GM12878 (cell line): ENCODE results near the gene PPP2R3C. TPM values are rescaled to one million over a fixed set of nuclear protein-coding genes. Genes with fewer than 3 reads are reported as not detected.
A peak's percentile ranks its signal among the peaks of the same experiment; 100 is the strongest.

Experiments used
- ATF7 ChIP-seq: fragments of 450-650 bp; IDR thresholded peaks from 2 replicates; pipeline ENCODE4 v1.6.1; 2016; ENCODE audit warnings: low read depth, mild to moderate bottlenecking
- ETV6 ChIP-seq, 2 experiments: fragments of 450-650 bp in 1 of 2; IDR thresholded peaks in 1 of 2; conservative IDR thresholded peaks in 1 of 2; 2 replicates each; pipeline ENCODE4 v1.6.1; 2014; ENCODE audit warnings: antibody characterized with exemption in 1 of 2, borderline replicate concordance in 1 of 2, low read depth in 1 of 2, mild to moderate bottlenecking in 1 of 2, moderate library complexity in 1 of 2
- MTA2 ChIP-seq: fragments of 450-650 bp; IDR thresholded peaks from 2 replicates; pipeline ENCODE4 v1.6.1; 2016; ENCODE audit warnings: low read depth, mild to moderate bottlenecking, moderate library complexity
- MYB ChIP-seq: fragments of 150-350 bp; IDR thresholded peaks from 2 replicates; pipeline ENCODE4 v1.6.1; 2014; ENCODE audit warnings: mild to moderate bottlenecking, low read depth, low read length, borderline replicate concordance
- PBX3 ChIP-seq: IDR thresholded peaks from 2 replicates; pipeline ENCODE4 v1.6.1; 2011; ENCODE audit warnings: mild to moderate bottlenecking, low read depth, low read length, moderate library complexity; ENCODE audit not compliant: insufficient replicate concordance
- TCF12 ChIP-seq: IDR thresholded peaks from 2 replicates; pipeline ENCODE4 v1.6.1; 2011; ENCODE audit warnings: low read depth, mild to moderate bottlenecking, low read length
- ZNF687 ChIP-seq: fragments of 450-650 bp; IDR thresholded peaks from 2 replicates; pipeline ENCODE4 v1.6.1; 2017; ENCODE audit warnings: mild to moderate bottlenecking, moderate library complexity
- ZZZ3 ChIP-seq: IDR thresholded peaks from 2 replicates; pipeline ENCODE4 v1.6.1; 2011; ENCODE audit warnings: low read depth; ENCODE audit not compliant: control insufficient read depth, insufficient read length
- polyA plus RNA-seq, 11 experiments: library from polyadenylated mRNA; depleted of rRNA in 4 of 11; unstranded in 6 of 11; stranded (reverse) in 5 of 11; fragments of >200 nt; fragmentation: Nextera tagmentation in 4 of 11; fragmentation: Illumina TruSeq in 1 of 11; extraction: Ambion mirVana in 4 of 11; extraction: Trizol in 1 of 11; gene quantifications; 1 replicate in 1 of 11; 2 replicates in 10 of 11; pipeline versions ENCODE4 v1.2.1 to v1.2.3, GENCODE V29; 2011 to 2016; ENCODE audit warnings: inconsistent platforms in 2 of 11, missing spikeins in 2 of 11, low read depth in 1 of 11
- total RNA-seq, 4 experiments: library from RNA; depleted of rRNA in 3 of 4; stranded (reverse); fragments of >200 nt in 3 of 4; fragmentation: Illumina TruSeq in 1 of 4; extraction: Trizol in 1 of 4; gene quantifications; 2 replicates each; pipeline versions ENCODE4 v1.2.1 to v1.2.3, GENCODE V29; 2013 to 2021
- TF ChIP-seq, protein P1 (sequence below): IDR thresholded peaks from 2 replicates; pipeline ENCODE4 v1.6.1; 2011; ENCODE audit warnings: borderline replicate concordance, low read depth, mild to moderate bottlenecking, moderate library complexity, mixed read lengths, low read length; ENCODE audit not compliant: insufficient read depth; ENCODE audit errors: extremely low read length
- TF ChIP-seq, protein P2 (sequence below): fragments of 450-650 bp; IDR thresholded peaks from 2 replicates; pipeline ENCODE4 v1.6.1; 2016; ENCODE audit warnings: mild to moderate bottlenecking, moderate library complexity, borderline replicate concordance
- TF ChIP-seq, protein P3 (sequence below): fragments of 450-650 bp; IDR thresholded peaks from 2 replicates; pipeline ENCODE4 v1.6.1; 2017; ENCODE audit warnings: mild to moderate bottlenecking, moderate library complexity

Gene PPP2R3C
- total and polyA plus RNA-seq, 10 of the 15 experiments (the other 5 are each of a cell fraction or from before 2014, with no cell fraction given) = 27.6 to 80.5 (median 42.9) TPM

DNA sequence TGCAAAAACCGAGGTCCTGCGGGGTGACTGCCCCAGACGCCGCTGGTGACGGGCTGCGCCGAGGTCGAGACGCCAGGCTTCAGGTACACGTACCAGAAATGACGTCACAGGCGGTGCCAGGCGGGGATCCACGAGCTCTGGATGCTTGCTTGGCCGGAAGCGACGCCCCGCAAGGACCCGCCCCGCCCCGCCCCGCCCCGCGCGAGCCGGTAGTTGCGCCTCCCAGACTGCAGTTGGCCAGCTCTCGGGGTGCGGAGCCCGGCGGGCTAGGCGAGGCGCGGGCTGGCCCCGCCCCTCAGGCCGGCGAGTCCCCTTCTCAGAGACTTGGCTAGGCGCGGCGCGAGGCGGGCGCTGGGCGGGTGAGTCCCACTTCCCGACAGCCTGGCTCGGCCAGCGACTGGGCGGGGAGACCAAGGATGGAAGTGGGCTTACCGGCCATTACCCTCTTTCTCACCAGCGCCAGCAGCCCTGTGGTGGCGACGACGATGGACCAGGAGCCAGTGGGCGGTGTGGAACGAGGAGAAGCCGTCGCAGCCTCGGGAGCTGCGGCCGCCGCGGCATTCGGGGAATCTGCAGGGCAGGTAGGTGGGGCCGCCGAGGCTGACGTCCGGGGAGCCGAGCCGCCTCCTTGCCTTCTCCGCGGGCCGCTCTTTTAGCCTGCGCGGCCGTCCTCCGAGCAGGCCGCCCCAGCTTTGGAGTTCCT lies 75.6 kb downstream of the PPP2R3C start, which contains the start of gene FAM177A1 (continued):
- TF ChIP-seq ZZZ3 (no peak), ETV6 (conservative IDR thresholded peaks at IDR 0.05 in 1 of 2, IDR thresholded peaks at IDR 0.05 in 1 of 2; ENCODE audit: borderline replicate concordance in 1 of 2, low read depth in 1 of 2) (no peak), MYB (no peak), MTA2 (peak; percentile 26; the same call in 1 of the 2 replicates), TCF12 (0 out of 2 replicates have a peak, but pooled peaks have one; percentile 24), PBX3 (no peak), ZNF687 (peak; percentile 82), ATF7 (peak; percentile 99)
- TF ChIP-seq, protein P1, sequence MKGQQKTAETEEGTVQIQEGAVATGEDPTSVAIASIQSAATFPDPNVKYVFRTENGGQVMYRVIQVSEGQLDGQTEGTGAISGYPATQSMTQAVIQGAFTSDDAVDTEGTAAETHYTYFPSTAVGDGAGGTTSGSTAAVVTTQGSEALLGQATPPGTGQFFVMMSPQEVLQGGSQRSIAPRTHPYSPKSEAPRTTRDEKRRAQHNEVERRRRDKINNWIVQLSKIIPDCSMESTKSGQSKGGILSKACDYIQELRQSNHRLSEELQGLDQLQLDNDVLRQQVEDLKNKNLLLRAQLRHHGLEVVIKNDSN = no peak
- TF ChIP-seq, protein P2, sequence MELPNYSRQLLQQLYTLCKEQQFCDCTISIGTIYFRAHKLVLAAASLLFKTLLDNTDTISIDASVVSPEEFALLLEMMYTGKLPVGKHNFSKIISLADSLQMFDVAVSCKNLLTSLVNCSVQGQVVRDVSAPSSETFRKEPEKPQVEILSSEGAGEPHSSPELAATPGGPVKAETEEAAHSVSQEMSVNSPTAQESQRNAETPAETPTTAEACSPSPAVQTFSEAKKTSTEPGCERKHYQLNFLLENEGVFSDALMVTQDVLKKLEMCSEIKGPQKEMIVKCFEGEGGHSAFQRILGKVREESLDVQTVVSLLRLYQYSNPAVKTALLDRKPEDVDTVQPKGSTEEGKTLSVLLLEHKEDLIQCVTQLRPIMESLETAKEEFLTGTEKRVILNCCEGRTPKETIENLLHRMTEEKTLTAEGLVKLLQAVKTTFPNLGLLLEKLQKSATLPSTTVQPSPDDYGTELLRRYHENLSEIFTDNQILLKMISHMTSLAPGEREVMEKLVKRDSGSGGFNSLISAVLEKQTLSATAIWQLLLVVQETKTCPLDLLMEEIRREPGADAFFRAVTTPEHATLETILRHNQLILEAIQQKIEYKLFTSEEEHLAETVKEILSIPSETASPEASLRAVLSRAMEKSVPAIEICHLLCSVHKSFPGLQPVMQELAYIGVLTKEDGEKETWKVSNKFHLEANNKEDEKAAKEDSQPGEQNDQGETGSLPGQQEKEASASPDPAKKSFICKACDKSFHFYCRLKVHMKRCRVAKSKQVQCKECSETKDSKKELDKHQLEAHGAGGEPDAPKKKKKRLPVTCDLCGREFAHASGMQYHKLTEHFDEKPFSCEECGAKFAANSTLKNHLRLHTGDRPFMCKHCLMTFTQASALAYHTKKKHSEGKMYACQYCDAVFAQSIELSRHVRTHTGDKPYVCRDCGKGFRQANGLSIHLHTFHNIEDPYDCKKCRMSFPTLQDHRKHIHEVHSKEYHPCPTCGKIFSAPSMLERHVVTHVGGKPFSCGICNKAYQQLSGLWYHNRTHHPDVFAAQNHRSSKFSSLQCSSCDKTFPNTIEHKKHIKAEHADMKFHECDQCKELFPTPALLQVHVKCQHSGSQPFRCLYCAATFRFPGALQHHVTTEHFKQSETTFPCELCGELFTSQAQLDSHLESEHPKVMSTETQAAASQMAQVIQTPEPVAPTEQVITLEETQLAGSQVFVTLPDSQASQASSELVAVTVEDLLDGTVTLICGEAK = peak; percentile 63; the same call in 1 of the 2 replicates
- TF ChIP-seq, protein P3, sequence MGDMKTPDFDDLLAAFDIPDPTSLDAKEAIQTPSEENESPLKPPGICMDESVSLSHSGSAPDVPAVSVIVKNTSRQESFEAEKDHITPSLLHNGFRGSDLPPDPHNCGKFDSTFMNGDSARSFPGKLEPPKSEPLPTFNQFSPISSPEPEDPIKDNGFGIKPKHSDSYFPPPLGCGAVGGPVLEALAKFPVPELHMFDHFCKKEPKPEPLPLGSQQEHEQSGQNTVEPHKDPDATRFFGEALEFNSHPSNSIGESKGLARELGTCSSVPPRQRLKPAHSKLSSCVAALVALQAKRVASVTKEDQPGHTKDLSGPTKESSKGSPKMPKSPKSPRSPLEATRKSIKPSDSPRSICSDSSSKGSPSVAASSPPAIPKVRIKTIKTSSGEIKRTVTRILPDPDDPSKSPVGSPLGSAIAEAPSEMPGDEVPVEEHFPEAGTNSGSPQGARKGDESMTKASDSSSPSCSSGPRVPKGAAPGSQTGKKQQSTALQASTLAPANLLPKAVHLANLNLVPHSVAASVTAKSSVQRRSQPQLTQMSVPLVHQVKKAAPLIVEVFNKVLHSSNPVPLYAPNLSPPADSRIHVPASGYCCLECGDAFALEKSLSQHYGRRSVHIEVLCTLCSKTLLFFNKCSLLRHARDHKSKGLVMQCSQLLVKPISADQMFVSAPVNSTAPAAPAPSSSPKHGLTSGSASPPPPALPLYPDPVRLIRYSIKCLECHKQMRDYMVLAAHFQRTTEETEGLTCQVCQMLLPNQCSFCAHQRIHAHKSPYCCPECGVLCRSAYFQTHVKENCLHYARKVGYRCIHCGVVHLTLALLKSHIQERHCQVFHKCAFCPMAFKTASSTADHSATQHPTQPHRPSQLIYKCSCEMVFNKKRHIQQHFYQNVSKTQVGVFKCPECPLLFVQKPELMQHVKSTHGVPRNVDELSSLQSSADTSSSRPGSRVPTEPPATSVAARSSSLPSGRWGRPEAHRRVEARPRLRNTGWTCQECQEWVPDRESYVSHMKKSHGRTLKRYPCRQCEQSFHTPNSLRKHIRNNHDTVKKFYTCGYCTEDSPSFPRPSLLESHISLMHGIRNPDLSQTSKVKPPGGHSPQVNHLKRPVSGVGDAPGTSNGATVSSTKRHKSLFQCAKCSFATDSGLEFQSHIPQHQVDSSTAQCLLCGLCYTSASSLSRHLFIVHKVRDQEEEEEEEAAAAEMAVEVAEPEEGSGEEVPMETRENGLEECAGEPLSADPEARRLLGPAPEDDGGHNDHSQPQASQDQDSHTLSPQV = no peak; the same call in 1 of the 2 replicates
